ENCODE measurements around the gene GAA.

DNA sequence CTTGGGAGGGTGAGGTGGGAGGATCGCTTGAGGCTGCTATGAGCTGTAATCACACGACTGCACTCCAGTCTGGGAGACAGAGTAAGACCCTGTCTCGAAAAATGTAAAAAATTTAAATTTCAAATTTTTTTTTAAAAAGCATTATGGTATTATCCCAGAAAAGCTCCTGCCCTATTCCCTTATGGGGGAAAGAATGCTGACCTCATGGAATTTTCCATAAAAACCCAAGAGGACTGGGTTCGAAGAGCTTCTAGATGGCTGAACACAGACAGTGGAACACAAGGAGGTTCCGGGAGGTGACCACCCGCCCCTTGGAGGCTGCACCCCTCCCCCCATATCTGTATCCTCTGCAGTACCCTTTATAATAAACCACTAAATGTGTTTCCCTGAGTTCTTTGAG, 41.5 kb downstream of the GAA start:
- TF ChIP-seq POLR2A (IDR thresholded peaks at IDR 0.05), result no peak
- TF ChIP-seq POLR2AphosphoS5 (IDR thresholded peaks at IDR 0.05), result no peak
